Measurements from ENCODE around the gene TRAF2. TPM values are rescaled to one million over a fixed set of nuclear protein-coding genes. Genes with fewer than 3 reads are reported as not detected.
A peak's percentile ranks its signal among the peaks of the same experiment; 100 is the strongest.

The TRAF2 gene
- total RNA-seq, 1 experiment from 2014 or later: 6.3 TPM

GRCh38 chr9:136950656-136951276 is 64.5 kb downstream of the TRAF2 start:
- DNase-seq: no peak
- H3K27me3 ChIP-seq (ENCODE audit: low read length): no peaks in the 10 kb centered on the region
- peak overlapping the region; percentile 88 for H3K4me2 ChIP-seq (ENCODE audit: low read depth, low read length, poor library complexity, severe bottlenecking)
- peak overlapping the region; percentile 73 for H3K9ac ChIP-seq (ENCODE audit: low read length)
- H3K27ac ChIP-seq (ENCODE audit: low read length): no peak overlapping the region
- H3K79me2 ChIP-seq (ENCODE audit: low read length): no peaks in the 10 kb centered on the region
- no peaks in the 10 kb centered on the region for H3K36me3 ChIP-seq (ENCODE audit: insufficient read depth, low read length)
- H3K9me2 ChIP-seq (replicated peaks; ENCODE audit: insufficient read depth, low read length): no peaks in the 10 kb centered on the region
- no peaks in the 10 kb centered on the region for H3K9me3 ChIP-seq (ENCODE audit: low read length)
- peak overlapping the region; percentile 98; the same call in 1 of the 2 replicates for H2AFZ ChIP-seq (ENCODE audit: low read length)
- H4K20me1 ChIP-seq (ENCODE audit: insufficient read depth, low read depth, low read length): no peaks in the 10 kb centered on the region
- peaks cover 17% of the 10 kb centered on the region for H3K4me1 ChIP-seq (ENCODE audit: low read length)
- peak overlapping the region; percentile 72 for H3K4me3 ChIP-seq (ENCODE audit: low read length)

- no peaks in the 10 kb centered on the region for H4K20me1 ChIP-seq (ENCODE audit: insufficient read depth, low read depth, low read length)
- H3K4me1 ChIP-seq (ENCODE audit: low read length): peaks cover 17% of the 10 kb centered on the region
- no peak for DNase-seq
- no peaks in the 10 kb centered on the region for H3K9me2 ChIP-seq (replicated peaks; ENCODE audit: insufficient read depth, low read length)
- no peaks in the 10 kb centered on the region for H3K36me3 ChIP-seq (ENCODE audit: insufficient read depth, low read length)
- H3K4me3 ChIP-seq (ENCODE audit: low read length): no peak within 1 kb of the TSS
- no peaks in the 10 kb centered on the region for H3K79me2 ChIP-seq (ENCODE audit: low read length)
- no peaks in the 10 kb centered on the region for H3K9me3 ChIP-seq (ENCODE audit: low read length)
- no peaks in the 10 kb centered on the region for H3K27me3 ChIP-seq (ENCODE audit: low read length)
- H2AFZ ChIP-seq (ENCODE audit: low read length): no peak within 1 kb of the TSS
- no peak within 1 kb of the TSS for H3K4me2 ChIP-seq (ENCODE audit: low read depth, low read length, poor library complexity, severe bottlenecking)
- H3K9ac ChIP-seq (ENCODE audit: low read length): no peak within 1 kb of the TSS
- H3K27ac ChIP-seq (ENCODE audit: low read length): no peak within 1 kb of the TSS
Measured at GRCh38 chr9:136951541-136952320, 65.4 kb downstream of the TRAF2 start, which contains the start of gene LCN12. Gene LCN12, plus strand, starts transcription at chr9:136952273. Its CDS starts 55 bp downstream, at chr9:136952328.

DNA sequence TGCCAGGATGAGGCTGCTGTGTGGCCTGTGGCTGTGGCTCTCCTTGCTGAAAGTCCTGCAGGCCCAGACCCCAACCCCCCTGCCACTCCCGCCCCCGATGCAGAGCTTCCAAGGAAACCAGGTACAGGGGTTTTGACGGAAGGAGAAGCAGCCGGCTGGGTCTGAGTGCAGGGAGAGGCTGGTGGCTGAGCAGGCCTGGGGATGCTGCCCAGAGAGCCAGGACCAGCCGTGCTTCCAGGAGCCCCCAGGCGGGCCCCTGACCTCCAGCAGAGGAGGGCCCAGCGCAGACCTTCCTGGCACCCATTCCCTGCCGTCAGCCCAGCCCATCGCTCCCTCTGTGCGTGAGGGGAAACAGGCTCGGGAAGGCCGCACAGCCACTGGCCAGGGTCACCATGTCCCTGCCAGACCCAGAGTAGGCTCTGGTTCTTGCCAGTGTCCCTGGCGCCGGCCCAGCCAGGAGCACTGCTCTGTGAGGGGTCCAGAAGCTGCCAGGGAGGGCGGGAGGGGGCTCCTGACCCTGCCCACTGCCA is 66.1 kb downstream of the TRAF2 start:
- Histone ChIP-seq H2AFZ (ENCODE audit: low read length) (no peak overlapping the region), H3K36me3 (ENCODE audit: insufficient read depth, low read length) (no peaks in the 10 kb centered on the region), H3K9me2 (replicated peaks; ENCODE audit: insufficient read depth, low read length) (no peaks in the 10 kb centered on the region), H3K4me2 (ENCODE audit: low read depth, low read length, poor library complexity, severe bottlenecking) (no peak overlapping the region), H3K79me2 (ENCODE audit: low read length) (no peaks in the 10 kb centered on the region), H3K9ac (ENCODE audit: low read length) (no peak overlapping the region), H3K4me3 (ENCODE audit: low read length) (no peak overlapping the region), H3K27ac (ENCODE audit: low read length) (no peak overlapping the region), H4K20me1 (ENCODE audit: insufficient read depth, low read depth, low read length) (no peaks in the 10 kb centered on the region), H3K27me3 (ENCODE audit: low read length) (no peaks in the 10 kb centered on the region), H3K4me1 (ENCODE audit: low read length) (peaks cover 17% of the 10 kb centered on the region), H3K9me3 (ENCODE audit: low read length) (no peaks in the 10 kb centered on the region)
- no peak for DNase-seq

GRCh38 chr9:136952876-136953770 is 66.8 kb downstream of the TRAF2 start:
- no peak overlapping the region for H2AFZ ChIP-seq (ENCODE audit: low read length)
- no peak overlapping the region for H3K9ac ChIP-seq (ENCODE audit: low read length)
- DNase-seq: no peak
- H3K27me3 ChIP-seq (ENCODE audit: low read length): no peaks in the 10 kb centered on the region
- no peaks in the 10 kb centered on the region for H3K9me3 ChIP-seq (ENCODE audit: low read length)
- peaks cover 14% of the 10 kb centered on the region for H3K4me1 ChIP-seq (ENCODE audit: low read length)
- no peak overlapping the region for H3K4me2 ChIP-seq (ENCODE audit: low read depth, low read length, poor library complexity, severe bottlenecking)
- H4K20me1 ChIP-seq (ENCODE audit: insufficient read depth, low read depth, low read length): no peaks in the 10 kb centered on the region
- H3K4me3 ChIP-seq (ENCODE audit: low read length): no peak overlapping the region
- no peaks in the 10 kb centered on the region for H3K9me2 ChIP-seq (replicated peaks; ENCODE audit: insufficient read depth, low read length)
- no peaks in the 10 kb centered on the region for H3K36me3 ChIP-seq (ENCODE audit: insufficient read depth, low read length)
- H3K79me2 ChIP-seq (ENCODE audit: low read length): no peaks in the 10 kb centered on the region
- no peak overlapping the region for H3K27ac ChIP-seq (ENCODE audit: low read length)

GRCh38 chr9:136953771-136954269 is 67.5 kb downstream of the TRAF2 start:
- no peaks in the 10 kb centered on the region for H3K9me3 ChIP-seq (ENCODE audit: low read length)
- H3K4me2 ChIP-seq (ENCODE audit: low read depth, low read length, poor library complexity, severe bottlenecking): no peak overlapping the region
- H3K36me3 ChIP-seq (ENCODE audit: insufficient read depth, low read length): no peaks in the 10 kb centered on the region
- no peaks in the 10 kb centered on the region for H3K27me3 ChIP-seq (ENCODE audit: low read length)
- no peaks in the 10 kb centered on the region for H4K20me1 ChIP-seq (ENCODE audit: insufficient read depth, low read depth, low read length)
- H3K79me2 ChIP-seq (ENCODE audit: low read length): no peaks in the 10 kb centered on the region
- peaks cover 12% of the 10 kb centered on the region for H3K4me1 ChIP-seq (ENCODE audit: low read length)
- H3K9ac ChIP-seq (ENCODE audit: low read length): no peak overlapping the region
- H3K9me2 ChIP-seq (replicated peaks; ENCODE audit: insufficient read depth, low read length): no peaks in the 10 kb centered on the region
- no peak overlapping the region for H3K4me3 ChIP-seq (ENCODE audit: low read length)
- no peak overlapping the region for H3K27ac ChIP-seq (ENCODE audit: low read length)
- no peak for DNase-seq
- no peak overlapping the region for H2AFZ ChIP-seq (ENCODE audit: low read length)

GRCh38 chr9:136954270-136955083 is 68.2 kb downstream of the TRAF2 start:
- Histone ChIP-seq H3K4me3 (ENCODE audit: low read length) (no peak overlapping the region), H3K27me3 (ENCODE audit: low read length) (no peaks in the 10 kb centered on the region)

DNA sequence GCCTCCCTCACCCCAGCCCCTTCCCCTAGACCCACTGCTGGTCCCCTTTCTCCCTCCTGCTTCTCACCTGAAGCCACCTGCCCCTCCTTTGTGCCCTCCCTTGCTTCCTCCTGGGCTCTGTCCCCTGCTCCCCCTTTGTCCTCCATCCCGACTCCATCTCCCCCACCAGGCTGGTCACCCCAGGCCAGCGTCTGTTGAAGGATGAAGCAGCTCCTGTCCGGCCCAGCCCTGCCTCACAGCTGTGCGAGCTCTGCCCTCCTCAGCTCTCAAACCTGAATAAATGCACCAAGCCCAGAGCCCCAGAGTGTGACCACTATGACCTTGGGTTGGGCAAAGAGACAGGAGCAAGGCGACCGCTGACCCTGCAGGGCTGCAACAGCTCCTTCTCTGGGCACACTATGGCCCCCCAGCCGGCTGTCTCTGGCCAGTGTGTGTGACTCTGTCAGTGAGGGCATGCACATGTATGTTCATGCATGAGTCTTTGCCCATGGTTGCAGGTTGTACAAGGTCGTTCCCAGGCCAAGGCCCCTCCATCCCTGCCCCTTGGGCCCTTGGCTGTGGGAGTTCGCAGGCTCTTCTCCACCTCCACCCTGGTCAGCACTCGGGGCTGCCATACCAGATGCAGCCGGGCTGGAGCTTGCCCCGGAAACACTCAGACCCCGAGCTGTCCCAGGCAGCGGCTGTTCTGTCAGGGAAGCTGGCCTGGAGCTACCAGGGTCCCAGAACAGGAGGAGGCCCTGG is 69.1 kb downstream of the TRAF2 start:
- peaks cover 3% of the 10 kb centered on the region for H3K4me1 ChIP-seq (ENCODE audit: low read length)
- no peak overlapping the region for H3K4me3 ChIP-seq (ENCODE audit: low read length)
- no peak overlapping the region for H3K4me2 ChIP-seq (ENCODE audit: low read depth, low read length, poor library complexity, severe bottlenecking)
- no peaks in the 10 kb centered on the region for H3K36me3 ChIP-seq (ENCODE audit: insufficient read depth, low read length)
- no peak overlapping the region for H2AFZ ChIP-seq (ENCODE audit: low read length)
- no peaks in the 10 kb centered on the region for H3K9me3 ChIP-seq (ENCODE audit: low read length)
- DNase-seq: no peak
- no peaks in the 10 kb centered on the region for H3K27me3 ChIP-seq (ENCODE audit: low read length)
- H3K27ac ChIP-seq (ENCODE audit: low read length): no peak overlapping the region
- H3K9ac ChIP-seq (ENCODE audit: low read length): no peak overlapping the region
- no peaks in the 10 kb centered on the region for H3K9me2 ChIP-seq (replicated peaks; ENCODE audit: insufficient read depth, low read length)
- H3K79me2 ChIP-seq (ENCODE audit: low read length): no peaks in the 10 kb centered on the region
- H4K20me1 ChIP-seq (ENCODE audit: insufficient read depth, low read depth, low read length): no peaks in the 10 kb centered on the region

More at GRCh38 chr9:136954270-136955083, 68.2 kb downstream of the TRAF2 start:
- Histone ChIP-seq H2AFZ (ENCODE audit: low read length) (no peak overlapping the region), H4K20me1 (ENCODE audit: insufficient read depth, low read depth, low read length) (no peaks in the 10 kb centered on the region), H3K4me2 (ENCODE audit: low read depth, low read length, poor library complexity, severe bottlenecking) (no peak overlapping the region), H3K9me3 (ENCODE audit: low read length) (no peaks in the 10 kb centered on the region), H3K4me1 (ENCODE audit: low read length) (peaks cover 8% of the 10 kb centered on the region), H3K27ac (ENCODE audit: low read length) (no peak overlapping the region), H3K79me2 (ENCODE audit: low read length) (no peaks in the 10 kb centered on the region), H3K9me2 (replicated peaks; ENCODE audit: insufficient read depth, low read length) (no peaks in the 10 kb centered on the region), H3K9ac (ENCODE audit: low read length) (no peak overlapping the region), H3K36me3 (ENCODE audit: insufficient read depth, low read length) (no peaks in the 10 kb centered on the region)
- no peak for DNase-seq

All from Karpas-422 (cell line).